Hepatocyte (in vitro differentiated cells): ENCODE results near the gene ICA1. TPM values are rescaled to one million over a fixed set of nuclear protein-coding genes. Genes with fewer than 3 reads are reported as not detected.
A peak's percentile ranks its signal among the peaks of the same experiment; 100 is the strongest.
"Not testable (repeated sequence)": the region's sequence is repeated elsewhere in the genome, so short reads cannot be mapped to it uniquely, and the experiment has no call there.

ENCODE experiments used
- DNase-seq: peaks from one replicate; pipeline ENCODE4 v3.0.0-alpha.2; 2016; ENCODE audit warnings: low spot score
- H2AFZ ChIP-seq: fragments of 200-600 bp; sonication (generic); 2 replicates; pipeline ENCODE4 v1.6.0; 2016; ENCODE audit warnings: antibody characterized with exemption, mild to moderate bottlenecking
- H3K27ac ChIP-seq: fragments of 200-600 bp; sonication (generic); 2 replicates; pipeline ENCODE4 v1.5.1; 2016; ENCODE audit warnings: mild to moderate bottlenecking
- H3K27me3 ChIP-seq: fragments of 200-600 bp; sonication (generic); 2 replicates; pipeline ENCODE4 v1.6.1; 2016
- H3K36me3 ChIP-seq: fragments of 200-600 bp; sonication (generic); replicated peaks from 2 replicates; pipeline ENCODE4 v1.5.1; 2016; ENCODE audit warnings: low read depth; ENCODE audit not compliant: insufficient read depth
- H3K4me1 ChIP-seq: fragments of 200-600 bp; sonication (generic); 2 replicates; pipeline ENCODE4 v1.5.1; 2016; ENCODE audit warnings: mild to moderate bottlenecking, moderate library complexity; ENCODE audit not compliant: insufficient read depth
- H3K4me2 ChIP-seq: fragments of 200-600 bp; sonication (generic); 2 replicates; pipeline ENCODE4 v1.6.0; 2016
- H3K4me3 ChIP-seq: fragments of 200-600 bp; sonication (generic); 2 replicates; pipeline ENCODE4 v1.5.1; 2016; ENCODE audit warnings: mild to moderate bottlenecking
- H3K79me2 ChIP-seq: fragments of 200-600 bp; sonication (generic); 2 replicates; pipeline ENCODE4 v1.6.0; 2017; ENCODE audit warnings: mild to moderate bottlenecking
- H3K9me2 ChIP-seq: fragments of 200-600 bp; sonication (generic); replicated peaks from 2 replicates; pipeline ENCODE4 v1.6.0; 2017; ENCODE audit warnings: mild to moderate bottlenecking; ENCODE audit not compliant: insufficient read depth
- H3K9me3 ChIP-seq: fragments of 200-600 bp; sonication (generic); 2 replicates; pipeline ENCODE4 v1.5.1; 2016; ENCODE audit warnings: low read depth, mild to moderate bottlenecking
- H4K20me1 ChIP-seq: fragments of 200-600 bp; sonication (generic); 2 replicates; pipeline ENCODE4 v1.6.0; 2016; ENCODE audit warnings: mild to moderate bottlenecking; ENCODE audit not compliant: insufficient read depth, poor library complexity, severe bottlenecking
- EZH2 ChIP-seq: fragments of 200-600 bp; sonication (generic); IDR thresholded peaks from 2 replicates; pipeline ENCODE4 v1.6.1; 2016; ENCODE audit warnings: antibody characterized with exemption, mild to moderate bottlenecking, borderline replicate concordance
- EZH2phosphoT487 ChIP-seq: fragments of 200-600 bp; sonication (generic); IDR thresholded peaks from one replicate; pipeline ENCODE4 v1.6.1; 2018; ENCODE audit warnings: antibody characterized with exemption, mild to moderate bottlenecking, low read depth, moderate library complexity; ENCODE audit not compliant: unreplicated experiment, severe bottlenecking
- WGBS: methylation state at CpG from one replicate; pipeline ENCODE4 v1.1.6; 2016; ENCODE audit warnings: low lambda C conversion rate; ENCODE audit errors: missing lambda C conversion rate; 5-methylcytosine and 5-hydroxymethylcytosine counted together
- polyA plus RNA-seq: library from polyadenylated mRNA; unstranded; fragments of >200 nt; fragmentation: Nextera tagmentation; extraction: Ambion mirVana; gene quantifications from 2 replicates; pipeline ENCODE4 v1.2.1, GENCODE V29; 2016
- total RNA-seq: library from RNA; depleted of rRNA; stranded (reverse); fragments of >200 nt; gene quantifications from 2 replicates; pipeline ENCODE4 v1.2.3, GENCODE V29; 2014
- TF ChIP-seq, protein P1 (sequence below): fragments of 200-600 bp; sonication (generic); IDR thresholded peaks from 2 replicates; pipeline ENCODE4 v1.5.1; 2016; ENCODE audit warnings: antibody characterized with exemption, mild to moderate bottlenecking; ENCODE audit not compliant: poor library complexity

Gene ICA1
- total and polyA plus RNA-seq, 2 experiments from 2014 or later: 32.9 to 40.1 TPM

DNA sequence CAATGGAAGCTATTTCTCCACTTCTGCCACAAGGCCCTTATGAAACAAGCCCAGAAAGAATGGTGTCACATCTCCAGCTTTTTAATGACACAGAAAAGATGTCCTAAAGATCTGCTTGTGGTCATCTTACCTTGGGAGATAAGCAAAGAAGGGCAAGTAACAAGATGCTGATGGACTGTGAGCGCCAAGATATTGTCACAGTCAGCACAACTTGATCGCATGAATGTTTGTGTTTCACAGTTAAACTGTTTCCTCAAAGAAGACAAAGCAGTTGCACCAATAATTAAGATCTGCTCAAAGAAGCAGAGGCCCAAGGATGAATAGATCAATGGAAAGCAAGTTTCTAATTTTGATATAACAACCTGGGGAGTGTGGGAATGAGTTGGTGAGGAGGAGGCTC, 15.9 kb downstream of the ICA1 start:
- Histone ChIP-seq H3K27ac (no peak overlapping the region), H3K27me3 (no peaks in the 10 kb centered on the region), H3K4me3 (no peak overlapping the region), H3K4me2 (no peak overlapping the region), H3K9me3 (no peaks in the 10 kb centered on the region), H3K9me2 (no peaks in the 10 kb centered on the region), H3K36me3 (no peaks in the 10 kb centered on the region), H3K79me2 (no peaks in the 10 kb centered on the region), H2AFZ (no peak overlapping the region), H4K20me1 (no peaks in the 10 kb centered on the region), H3K4me1 (no peaks in the 10 kb centered on the region)
- WGBS: 91% methylated on average over 2 of the region's 2 CpGs
- DNase-seq: no peak
- TF ChIP-seq, protein P1, sequence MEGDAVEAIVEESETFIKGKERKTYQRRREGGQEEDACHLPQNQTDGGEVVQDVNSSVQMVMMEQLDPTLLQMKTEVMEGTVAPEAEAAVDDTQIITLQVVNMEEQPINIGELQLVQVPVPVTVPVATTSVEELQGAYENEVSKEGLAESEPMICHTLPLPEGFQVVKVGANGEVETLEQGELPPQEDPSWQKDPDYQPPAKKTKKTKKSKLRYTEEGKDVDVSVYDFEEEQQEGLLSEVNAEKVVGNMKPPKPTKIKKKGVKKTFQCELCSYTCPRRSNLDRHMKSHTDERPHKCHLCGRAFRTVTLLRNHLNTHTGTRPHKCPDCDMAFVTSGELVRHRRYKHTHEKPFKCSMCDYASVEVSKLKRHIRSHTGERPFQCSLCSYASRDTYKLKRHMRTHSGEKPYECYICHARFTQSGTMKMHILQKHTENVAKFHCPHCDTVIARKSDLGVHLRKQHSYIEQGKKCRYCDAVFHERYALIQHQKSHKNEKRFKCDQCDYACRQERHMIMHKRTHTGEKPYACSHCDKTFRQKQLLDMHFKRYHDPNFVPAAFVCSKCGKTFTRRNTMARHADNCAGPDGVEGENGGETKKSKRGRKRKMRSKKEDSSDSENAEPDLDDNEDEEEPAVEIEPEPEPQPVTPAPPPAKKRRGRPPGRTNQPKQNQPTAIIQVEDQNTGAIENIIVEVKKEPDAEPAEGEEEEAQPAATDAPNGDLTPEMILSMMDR: no peak
- no peak for TF ChIP-seq EZH2
- no peak for TF ChIP-seq EZH2phosphoT487

DNA sequence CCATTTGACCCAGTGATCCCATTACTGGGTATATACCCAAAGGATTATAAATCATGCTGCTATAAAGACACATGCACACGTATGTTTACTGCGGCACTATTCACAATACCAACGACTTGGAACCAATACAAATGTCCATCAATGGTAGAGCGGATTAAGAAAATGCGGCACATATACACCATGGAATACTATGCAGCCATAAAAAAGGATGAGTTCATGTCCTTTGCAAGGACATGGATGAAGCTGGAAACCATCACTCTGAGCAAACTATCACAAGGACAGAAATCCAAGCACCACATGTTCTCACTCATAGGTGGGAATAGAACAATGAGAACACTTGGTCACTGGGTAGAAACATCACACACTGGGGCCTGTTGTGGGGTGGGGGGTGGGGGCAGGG, 16.9 kb downstream of the ICA1 start:
- not testable (repeated sequence) for DNase-seq, H3K9me2 ChIP-seq, H3K27ac ChIP-seq, H3K9me3 ChIP-seq, H3K4me2 ChIP-seq, H3K4me1 ChIP-seq, H3K27me3 ChIP-seq, H3K36me3 ChIP-seq, H4K20me1 ChIP-seq, H3K4me3 ChIP-seq, H3K79me2 ChIP-seq, H2AFZ ChIP-seq
- 94% methylated on average over 5 of the region's 5 CpGs for WGBS

DNA sequence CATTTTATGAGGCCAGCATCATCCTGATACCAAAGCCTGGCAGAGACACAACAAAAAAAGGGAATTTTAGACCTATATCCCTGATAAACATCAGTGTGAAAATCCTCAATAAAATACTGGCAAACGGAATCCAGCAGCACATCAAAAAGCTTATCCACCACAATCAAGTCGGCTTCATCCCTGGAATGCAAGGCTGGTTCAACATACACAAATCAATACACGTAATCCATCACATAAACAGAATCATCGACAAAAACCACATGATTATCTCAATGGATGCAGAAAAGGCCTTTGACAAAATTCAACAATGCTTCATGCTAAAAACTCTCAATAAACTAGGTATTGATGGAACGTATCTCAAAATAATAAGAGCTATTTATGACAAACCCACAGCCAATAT, 18.9 kb downstream of the ICA1 start:
- H3K4me3 ChIP-seq, H3K79me2 ChIP-seq, H3K9me2 ChIP-seq, H4K20me1 ChIP-seq, H3K4me1 ChIP-seq, H2AFZ ChIP-seq, H3K36me3 ChIP-seq, H3K27ac ChIP-seq, H3K27me3 ChIP-seq, DNase-seq, H3K9me3 ChIP-seq, H3K4me2 ChIP-seq: not testable (repeated sequence)
- WGBS: 95% methylated on average over 4 of the region's 5 CpGs

DNA sequence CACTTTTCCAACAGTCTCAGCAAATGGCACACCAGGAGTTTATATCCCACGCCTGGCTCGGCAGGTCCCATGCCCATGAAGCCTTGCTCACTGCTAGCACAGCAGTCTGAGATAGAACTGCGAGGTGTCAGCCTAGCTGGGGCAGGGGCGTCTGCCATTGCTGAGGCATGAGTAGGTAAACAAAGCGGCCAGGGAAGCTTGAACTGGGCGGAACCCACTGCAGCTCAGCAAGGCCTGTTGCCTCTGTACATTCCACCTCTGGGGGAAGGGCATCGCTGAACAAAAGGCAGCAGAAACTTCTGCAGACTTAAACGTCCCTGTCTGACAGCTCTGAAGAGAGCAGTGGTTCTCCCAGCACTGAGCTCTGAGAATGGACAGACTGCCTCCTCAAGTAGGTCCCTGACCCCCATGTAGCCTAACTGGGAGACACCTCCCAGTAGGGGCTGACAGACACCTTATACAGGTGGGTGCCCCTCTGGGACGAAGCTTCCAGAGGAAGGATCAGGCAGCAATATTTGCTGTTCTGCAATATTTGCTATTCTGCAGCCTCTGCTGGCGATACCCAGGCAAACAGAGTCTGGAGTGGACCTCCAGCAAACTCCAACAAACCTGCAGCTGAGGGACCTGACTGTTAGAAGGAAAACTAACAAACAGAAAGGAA, 22.1 kb downstream of the ICA1 start:
- not testable (repeated sequence) for H3K4me3 ChIP-seq, H3K36me3 ChIP-seq, H3K27me3 ChIP-seq, H3K9me2 ChIP-seq, H4K20me1 ChIP-seq, H3K4me1 ChIP-seq, H3K79me2 ChIP-seq, H3K9me3 ChIP-seq, H2AFZ ChIP-seq
- WGBS: 41% methylated on average over 10 of the region's 10 CpGs
- Histone ChIP-seq H3K27ac (peak overlapping the region; percentile 65), H3K4me2 (peak overlapping the region; percentile 73)
- DNase-seq: peak; percentile 67

DNA sequence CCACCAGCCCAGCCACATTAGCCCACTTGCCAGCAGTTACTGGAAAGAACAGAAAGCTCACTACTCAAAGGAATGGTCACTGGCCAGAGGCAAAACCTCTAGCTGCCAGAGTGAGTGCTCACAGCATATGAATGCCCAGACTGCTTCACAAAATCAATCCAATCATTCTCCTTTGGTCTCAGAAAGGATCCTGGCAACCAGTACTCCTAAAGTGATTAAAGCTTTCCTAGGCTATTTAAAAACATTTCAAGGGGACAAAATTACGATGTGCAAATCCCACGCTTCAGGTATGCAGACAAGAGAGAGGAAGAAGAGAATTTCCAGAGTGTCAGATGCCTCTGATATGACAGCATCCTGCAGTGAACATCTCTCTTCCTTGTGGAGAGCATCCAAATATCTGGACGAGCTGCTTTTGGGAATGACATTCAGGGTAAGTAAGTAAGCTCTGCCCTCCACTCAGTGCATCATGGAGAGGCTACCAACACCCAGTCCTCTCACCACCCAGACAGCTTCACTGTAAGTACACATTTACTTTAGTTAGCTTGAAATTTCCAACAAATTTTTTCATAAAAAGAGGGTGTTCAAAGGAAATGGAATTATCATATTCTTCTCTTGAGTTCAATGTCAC, 25.1 kb downstream of the ICA1 start:
- Histone ChIP-seq H3K9me2 (no peaks in the 10 kb centered on the region), H3K9me3 (no peaks in the 10 kb centered on the region), H3K27ac (no peak overlapping the region), H3K79me2 (peaks cover 4% of the 10 kb centered on the region), H4K20me1 (no peaks in the 10 kb centered on the region), H3K4me3 (no peak overlapping the region), H3K27me3 (no peaks in the 10 kb centered on the region), H3K4me2 (no peak overlapping the region), H3K36me3 (no peaks in the 10 kb centered on the region), H2AFZ (no peak overlapping the region), H3K4me1 (no peaks in the 10 kb centered on the region)
- TF ChIP-seq, protein P1: no peak
- TF ChIP-seq EZH2 (no peak), EZH2phosphoT487 (no peak)
- no peak for DNase-seq
- 43% methylated on average over 3 of the region's 3 CpGs for WGBS
